GM12878 (cell line): ENCODE results near the gene NUP210. TPM values are rescaled to one million over a fixed set of nuclear protein-coding genes. Genes with fewer than 3 reads are reported as not detected.
"Not testable (repeated sequence)": the region's sequence is repeated elsewhere in the genome, so short reads cannot be mapped to it uniquely, and the experiment has no call there.

Experiments used
- ATAC-seq: fragments of 200-7000 bp; cut with Tn5 transposase; 3 replicates; pipeline ENCODE4 v1.9.1; 2020; ENCODE audit warnings: mild to moderate bottlenecking, moderate library complexity
- BruUV-seq: library from RNA; stranded (reverse); fragments of 400-500 nt; replicated peaks from 2 replicates; lab custom pipeline; 2021; lab: Mats Ljungman, UMichigan
- CTCF ChIA-PET: fragments of 300-600 bp; sonication (Branson Sonifier 250); formaldehyde crosslinking; extraction: SDS; loops from one replicate; lab custom pipeline; 2021; ENCODE audit warnings: inconsistent platforms; lab: Yijun Ruan, JAX
- POLR2A ChIA-PET: fragments of 350-600 bp; formaldehyde crosslinking; extraction: SDS; loops from one replicate; lab custom pipeline; 2021; ENCODE audit warnings: inconsistent platforms; lab: Charles Lee
- RAD21 ChIA-PET: fragments of 300-600 bp; sonication (Branson Sonifier 250); formaldehyde crosslinking; loops from one replicate; lab custom pipeline; 2023; ENCODE audit warnings: antibody characterized with exemption; ENCODE audit not compliant: unreplicated experiment; lab: Charles Lee
- SMC1A ChIA-PET: fragments of 300-600 bp; sonication (Branson Sonifier 250); formaldehyde crosslinking; loops from one replicate; lab custom pipeline; 2023; ENCODE audit not compliant: unreplicated experiment, uncharacterized antibody; lab: Charles Lee
- DNase-seq: peaks from one replicate; pipeline ENCODE4 v3.0.0-alpha.2; 2011; ENCODE audit warnings: low read depth, low spot score
- FAIRE-seq: peaks from 3 replicates; lab custom pipeline; 2011; peaks lifted over from hg19 to GRCh38; lab: Jason Lieb, UNC
- H2AFZ ChIP-seq: 2 replicates; pipeline ENCODE4 v1.6.0; 2011; ENCODE audit warnings: low read depth, low read length, control low read depth; ENCODE audit not compliant: control insufficient read depth
- H3K27ac ChIP-seq: 2 replicates; pipeline ENCODE4 v1.5.1; 2011; ENCODE audit warnings: control low read depth; ENCODE audit not compliant: control insufficient read depth, insufficient read depth
- H3K27me3 ChIP-seq, 2 experiments: replicated peaks in 1 of 2; 2 replicates each; pipeline versions ENCODE4 v1.6.0 to v1.6.1; 2011; ENCODE audit warnings: low read length in 1 of 2; ENCODE audit not compliant: control insufficient read depth in 2 of 2, insufficient read depth in 2 of 2
- H3K36me3 ChIP-seq, 2 experiments: 2 replicates each; pipeline ENCODE4 v1.5.1; 2011; ENCODE audit warnings: low read length in 1 of 2; ENCODE audit not compliant: control insufficient read depth in 2 of 2, insufficient read depth in 2 of 2
- H3K4me1 ChIP-seq: 2 replicates; pipeline ENCODE4 v1.6.1; 2011; ENCODE audit warnings: mild to moderate bottlenecking, low read length, moderate library complexity, mixed read lengths; ENCODE audit not compliant: control insufficient read depth, insufficient read depth
- H3K4me2 ChIP-seq: 2 replicates; pipeline ENCODE4 v1.6.0; 2011; ENCODE audit warnings: control low read depth; ENCODE audit not compliant: control insufficient read depth, insufficient read depth
- H3K4me3 ChIP-seq: fragments of 200-600 bp; sonication (generic); 2 replicates; pipeline ENCODE4 v1.5.1; 2016
- H3K79me2 ChIP-seq: 2 replicates; pipeline ENCODE4 v1.6.0; 2011; ENCODE audit warnings: low read length; ENCODE audit not compliant: control insufficient read depth, insufficient read depth
- H3K9ac ChIP-seq: 2 replicates; pipeline ENCODE4 v1.8.0; 2011; ENCODE audit warnings: low read length, control low read depth, mixed read lengths; ENCODE audit not compliant: control insufficient read depth, insufficient read depth
- H3K9me3 ChIP-seq: replicated peaks from 3 replicates; pipeline ENCODE4 v1.5.1; 2011; ENCODE audit warnings: mild to moderate bottlenecking, low read length; ENCODE audit not compliant: control insufficient read depth, insufficient read depth
- H4K20me1 ChIP-seq: 2 replicates; pipeline ENCODE4 v1.6.0; 2011; ENCODE audit not compliant: control insufficient read depth, insufficient read depth
- NR2F1 ChIP-seq: fragments of 450-650 bp; conservative IDR thresholded peaks from 2 replicates; pipeline ENCODE4 v1.6.1; 2017; ENCODE audit warnings: mild to moderate bottlenecking
- WRNIP1 ChIP-seq: IDR thresholded peaks from 2 replicates; pipeline ENCODE4 v1.6.1; 2011; ENCODE audit warnings: low read depth, low read length, improper control_type of control experiment, borderline replicate concordance
- ZNF622 ChIP-seq: fragments of 450-650 bp; IDR thresholded peaks from 2 replicates; pipeline ENCODE4 v1.6.1; 2017; ENCODE audit warnings: mild to moderate bottlenecking, inconsistent platforms
- WGBS: methylation state at CpG from one replicate; pipeline ENCODE4 v1.1.6; 2016; ENCODE audit warnings: low lambda C conversion rate; ENCODE audit not compliant: insufficient replicate concordance, insufficient coverage; ENCODE audit errors: missing lambda C conversion rate; 5-methylcytosine and 5-hydroxymethylcytosine counted together
- in situ Hi-C: fragments of 300-500 bp; cut with MboI; formaldehyde crosslinking; loops from 9 replicates; pipeline ENCODE4 v1.14.3; 2018; ENCODE audit warnings: mixed read lengths
- intact Hi-C: fragments of 100-400 bp; cut with micrococcal nuclease; formaldehyde crosslinking; loops from one replicate; pipeline ENCODE4 v1.14.2; 2022; ENCODE audit not compliant: unreplicated experiment
- polyA plus RNA-seq, 11 experiments: library from polyadenylated mRNA; depleted of rRNA in 4 of 11; unstranded in 6 of 11; stranded (reverse) in 5 of 11; fragments of >200 nt; fragmentation: Nextera tagmentation in 4 of 11; fragmentation: Illumina TruSeq in 1 of 11; extraction: Ambion mirVana in 4 of 11; extraction: Trizol in 1 of 11; gene quantifications; 1 replicate in 1 of 11; 2 replicates in 10 of 11; pipeline versions ENCODE4 v1.2.1 to v1.2.3, GENCODE V29; 2011 to 2016; ENCODE audit warnings: inconsistent platforms in 2 of 11, missing spikeins in 2 of 11, low read depth in 1 of 11
- total RNA-seq, 4 experiments: library from RNA; depleted of rRNA in 3 of 4; stranded (reverse); fragments of >200 nt in 3 of 4; fragmentation: Illumina TruSeq in 1 of 4; extraction: Trizol in 1 of 4; gene quantifications; 2 replicates each; pipeline versions ENCODE4 v1.2.1 to v1.2.3, GENCODE V29; 2013 to 2021
- TF ChIP-seq, protein P1 (sequence below): fragments of 450-650 bp; formaldehyde crosslinking; IDR thresholded peaks from 2 replicates; pipeline ENCODE4 v1.4.0; 2022; ENCODE audit warnings: mild to moderate bottlenecking, moderate library complexity
- TF ChIP-seq, protein P2 (sequence below): fragments of 450-650 bp; IDR thresholded peaks from 2 replicates; pipeline ENCODE4 v1.6.1; 2017; ENCODE audit warnings: borderline replicate concordance
- TF ChIP-seq, protein P3 (sequence below): fragments of 450-650 bp; IDR thresholded peaks from 2 replicates; pipeline ENCODE4 v1.6.1; 2017; ENCODE audit warnings: mild to moderate bottlenecking, low read depth, inconsistent platforms; ENCODE audit not compliant: poor library complexity, severe bottlenecking

Gene NUP210
- total and polyA plus RNA-seq, 10 of the 15 experiments (the other 5 are each of a cell fraction or from before 2014, with no cell fraction given): 2.9 to 150 (median 76.0) TPM

DNA sequence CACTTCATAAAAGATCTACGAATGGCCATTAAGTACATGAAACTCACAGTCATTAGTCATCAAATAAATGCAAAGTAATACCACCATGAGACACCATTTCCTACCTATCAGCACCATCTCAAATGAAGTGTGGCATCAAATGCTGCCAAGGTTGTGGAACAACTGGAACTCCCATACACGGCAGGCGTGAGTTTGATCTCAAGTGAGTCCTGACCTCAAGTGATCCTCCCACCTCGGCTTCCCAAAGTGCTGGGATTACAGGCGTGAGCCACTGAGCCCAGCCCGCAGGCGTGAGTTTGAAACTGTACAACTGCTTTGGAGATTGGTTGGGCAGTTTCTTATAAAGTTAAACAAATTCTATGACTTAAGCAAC, 31.2 kb upstream of the NUP210 start:
- Histone ChIP-seq H3K4me1 (peaks cover 4% of the 10 kb centered on the region), H3K9me3 (no peaks in the 10 kb centered on the region), H3K79me2 (no peaks in the 10 kb centered on the region), H3K4me2 (peak overlapping the region; percentile 98), H3K27ac (peak overlapping the region; percentile 33; the same call in 1 of the 2 replicates)
- ChIA-PET CTCF (interaction anchor here (0.6 to 5.1 kb wide), 33 partner anchors 11 to 641 kb away, joined by 3 to 146 read pairs (median 8); partner anchors contain the start of genes HDAC11 and NUP210), POLR2A (interaction anchor here (0.6 to 3.5 kb wide), 3 partner anchors 32 to 39 kb away, joined by 3 to 33 read pairs (median 12); partner anchors contain the start of gene NUP210), RAD21 (interaction anchor here (0.6 to 4.1 kb wide), 38 partner anchors 10 to 439 kb away, joined by 3 to 86 read pairs (median 6); partner anchors contain the start of genes HDAC11 and NUP210), SMC1A (interaction anchor here (0.6 to 6.3 kb wide), 37 partner anchors 11 to 610 kb away, joined by 3 to 86 read pairs (median 5); partner anchors contain the start of genes HDAC11, NUP210 and RPL32)
- intact Hi-C loops: loop anchor here (5.0 to 10.0 kb wide), 3 partner anchors 144 to 436 kb away; no protein-coding TSS in a partner anchor
- no peak for DNase-seq
- TF ChIP-seq ZNF622: no peak
- TF ChIP-seq, protein P1, sequence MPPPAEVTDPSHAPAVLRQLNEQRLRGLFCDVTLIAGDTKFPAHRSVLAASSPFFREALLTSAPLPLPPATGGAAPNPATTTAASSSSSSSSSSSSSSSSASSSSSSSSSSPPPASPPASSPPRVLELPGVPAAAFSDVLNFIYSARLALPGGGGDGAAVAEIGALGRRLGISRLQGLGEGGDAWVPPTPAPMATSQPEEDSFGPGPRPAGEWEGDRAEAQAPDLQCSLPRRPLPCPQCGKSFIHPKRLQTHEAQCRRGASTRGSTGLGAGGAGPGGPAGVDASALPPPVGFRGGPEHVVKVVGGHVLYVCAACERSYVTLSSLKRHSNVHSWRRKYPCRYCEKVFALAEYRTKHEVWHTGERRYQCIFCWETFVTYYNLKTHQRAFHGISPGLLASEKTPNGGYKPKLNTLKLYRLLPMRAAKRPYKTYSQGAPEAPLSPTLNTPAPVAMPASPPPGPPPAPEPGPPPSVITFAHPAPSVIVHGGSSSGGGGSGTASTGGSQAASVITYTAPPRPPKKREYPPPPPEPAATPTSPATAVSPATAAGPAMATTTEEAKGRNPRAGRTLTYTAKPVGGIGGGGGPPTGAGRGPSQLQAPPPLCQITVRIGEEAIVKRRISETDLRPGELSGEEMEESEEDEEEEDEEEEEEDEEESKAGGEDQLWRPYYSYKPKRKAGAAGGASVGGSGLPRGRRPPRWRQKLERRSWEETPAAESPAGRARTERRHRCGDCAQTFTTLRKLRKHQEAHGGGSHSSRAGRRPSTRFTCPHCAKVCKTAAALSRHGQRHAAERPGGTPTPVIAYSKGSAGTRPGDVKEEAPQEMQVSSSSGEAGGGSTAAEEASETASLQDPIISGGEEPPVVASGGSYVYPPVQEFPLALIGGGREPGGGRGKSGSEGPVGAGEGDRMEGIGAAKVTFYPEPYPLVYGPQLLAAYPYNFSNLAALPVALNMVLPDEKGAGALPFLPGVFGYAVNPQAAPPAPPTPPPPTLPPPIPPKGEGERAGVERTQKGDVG (CRISPR knock-in tag): no peak
- TF ChIP-seq NR2F1: no peak
- TF ChIP-seq, protein P2, sequence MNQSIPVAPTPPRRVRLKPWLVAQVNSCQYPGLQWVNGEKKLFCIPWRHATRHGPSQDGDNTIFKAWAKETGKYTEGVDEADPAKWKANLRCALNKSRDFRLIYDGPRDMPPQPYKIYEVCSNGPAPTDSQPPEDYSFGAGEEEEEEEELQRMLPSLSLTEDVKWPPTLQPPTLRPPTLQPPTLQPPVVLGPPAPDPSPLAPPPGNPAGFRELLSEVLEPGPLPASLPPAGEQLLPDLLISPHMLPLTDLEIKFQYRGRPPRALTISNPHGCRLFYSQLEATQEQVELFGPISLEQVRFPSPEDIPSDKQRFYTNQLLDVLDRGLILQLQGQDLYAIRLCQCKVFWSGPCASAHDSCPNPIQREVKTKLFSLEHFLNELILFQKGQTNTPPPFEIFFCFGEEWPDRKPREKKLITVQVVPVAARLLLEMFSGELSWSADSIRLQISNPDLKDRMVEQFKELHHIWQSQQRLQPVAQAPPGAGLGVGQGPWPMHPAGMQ: no peak
- TF ChIP-seq, protein P3, sequence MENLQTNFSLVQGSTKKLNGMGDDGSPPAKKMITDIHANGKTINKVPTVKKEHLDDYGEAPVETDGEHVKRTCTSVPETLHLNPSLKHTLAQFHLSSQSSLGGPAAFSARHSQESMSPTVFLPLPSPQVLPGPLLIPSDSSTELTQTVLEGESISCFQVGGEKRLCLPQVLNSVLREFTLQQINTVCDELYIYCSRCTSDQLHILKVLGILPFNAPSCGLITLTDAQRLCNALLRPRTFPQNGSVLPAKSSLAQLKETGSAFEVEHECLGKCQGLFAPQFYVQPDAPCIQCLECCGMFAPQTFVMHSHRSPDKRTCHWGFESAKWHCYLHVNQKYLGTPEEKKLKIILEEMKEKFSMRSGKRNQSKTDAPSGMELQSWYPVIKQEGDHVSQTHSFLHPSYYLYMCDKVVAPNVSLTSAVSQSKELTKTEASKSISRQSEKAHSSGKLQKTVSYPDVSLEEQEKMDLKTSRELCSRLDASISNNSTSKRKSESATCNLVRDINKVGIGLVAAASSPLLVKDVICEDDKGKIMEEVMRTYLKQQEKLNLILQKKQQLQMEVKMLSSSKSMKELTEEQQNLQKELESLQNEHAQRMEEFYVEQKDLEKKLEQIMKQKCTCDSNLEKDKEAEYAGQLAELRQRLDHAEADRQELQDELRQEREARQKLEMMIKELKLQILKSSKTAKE: no peak
- no peak for TF ChIP-seq WRNIP1
- TF ChIP-seq, all 136 proteins: peak for 0
- peak overlapping the region; percentile 64; the same call in 1 of the 2 replicates for H3K4me3 ChIP-seq
- H2AFZ ChIP-seq: peak overlapping the region; percentile 82
- peak overlapping the region; percentile 19; the same call in 1 of the 2 replicates for H3K9ac ChIP-seq
- in situ Hi-C loops: loop anchor here (5.0 kb wide), 1 partner anchor 364 kb away; no protein-coding TSS in a partner anchor
- H4K20me1 ChIP-seq: no peaks in the 10 kb centered on the region
- no peaks in the 10 kb centered on the region for H3K27me3 ChIP-seq
- FAIRE-seq (no peak), ATAC-seq (peak; percentile 4)
- no peaks in the 10 kb centered on the region for H3K36me3 ChIP-seq
- TSS peak; percentile 78 for BruUV-seq
- WGBS: 2% methylated on average over 7 of the region's 7 CpGs

DNA sequence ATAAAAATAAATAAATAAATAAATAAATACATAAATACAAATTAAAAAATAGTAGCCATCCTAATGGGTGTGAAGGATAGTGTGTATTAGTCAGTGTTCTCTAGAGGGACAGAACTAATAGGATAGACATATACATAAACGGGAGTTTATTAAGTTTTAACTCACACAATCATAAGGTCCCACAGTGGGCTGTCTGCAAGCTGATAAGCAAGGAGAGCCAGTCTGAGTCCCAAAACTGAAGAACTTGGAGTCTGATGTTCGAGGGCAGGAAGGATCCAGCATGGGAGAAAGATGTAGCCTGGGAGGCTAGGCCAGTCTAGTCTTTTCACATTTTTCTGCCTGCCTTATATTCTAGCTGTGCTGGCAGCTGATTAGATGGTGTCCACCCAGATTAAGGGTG, 22.8 kb upstream of the NUP210 start:
- H3K4me3 ChIP-seq, H3K4me2 ChIP-seq, intact Hi-C loops, DNase-seq, in situ Hi-C loops, H4K20me1 ChIP-seq, H3K27me3 ChIP-seq, POLR2A ChIA-PET, H3K27ac ChIP-seq, FAIRE-seq, ATAC-seq, H3K4me1 ChIP-seq, BruUV-seq, H3K79me2 ChIP-seq, RAD21 ChIA-PET, H2AFZ ChIP-seq, H3K9me3 ChIP-seq, H3K9ac ChIP-seq, H3K36me3 ChIP-seq: not testable (repeated sequence)
- WGBS: 48% methylated on average over 2 of the region's 2 CpGs
- ChIA-PET SMC1A (interaction anchor here (0.6 to 1.0 kb wide), 3 partner anchors 14 to 503 kb away, joined by 3 read pairs; no protein-coding TSS in a partner anchor), CTCF (interaction anchor here (0.9 kb wide), 1 partner anchor 14 kb away, joined by 3 read pairs; no protein-coding TSS in a partner anchor)
